CD8-positive, alpha-beta memory T cell (primary cell): ENCODE results near the gene WAPL. TPM values are rescaled to one million over a fixed set of nuclear protein-coding genes. Genes with fewer than 3 reads are reported as not detected.
A peak's percentile ranks its signal among the peaks of the same experiment; 100 is the strongest.
"Not testable (repeated sequence)": the region's sequence is repeated elsewhere in the genome, so short reads cannot be mapped to it uniquely, and the experiment has no call there.

Experiments used
- CTCF ChIA-PET: fragments of 350-600 bp; sonication (Branson Sonifier 250); formaldehyde crosslinking; loops from one replicate; lab custom pipeline; 2021; ENCODE audit warnings: antibody characterized with exemption; lab: Charles Lee
- POLR2A ChIA-PET: fragments of 350-600 bp; sonication (Branson Sonifier 250); formaldehyde crosslinking; loops from one replicate; lab custom pipeline; 2021; ENCODE audit warnings: antibody characterized with exemption; lab: Charles Lee
- DNase-seq, 5 donors: peaks; one replicate each; pipeline versions ENCODE4 v3.0.0 to v3.0.0-alpha.2; 2020 to 2022; ENCODE audit warnings: mixed read lengths in 1 of 5
- H3K27ac ChIP-seq: one replicate; pipeline ENCODE4 v1.7.0; 2013; ENCODE audit warnings: low read depth, mild to moderate bottlenecking, low read length, moderate library complexity
- H3K27me3 ChIP-seq: 2 replicates; pipeline ENCODE4 v1.7.0; 2013; ENCODE audit warnings: low read length, mild to moderate bottlenecking; ENCODE audit not compliant: insufficient read depth, poor library complexity, severe bottlenecking
- H3K36me3 ChIP-seq: 2 replicates; pipeline ENCODE4 v1.7.0; 2013; ENCODE audit warnings: mild to moderate bottlenecking, low read length, moderate library complexity; ENCODE audit not compliant: insufficient read depth
- H3K4me1 ChIP-seq: 2 replicates; pipeline ENCODE4 v1.7.0; 2013; ENCODE audit warnings: mild to moderate bottlenecking, low read length, moderate library complexity; ENCODE audit not compliant: insufficient read depth
- H3K4me3 ChIP-seq: 2 replicates; pipeline ENCODE4 v1.7.0; 2013; ENCODE audit warnings: mild to moderate bottlenecking, low read length
- H3K9me3 ChIP-seq: 2 replicates; pipeline ENCODE4 v1.7.0; 2013; ENCODE audit warnings: mild to moderate bottlenecking, low read length
- H3K27ac Mint-ChIP-seq, 8 donors: one replicate each; pipeline ENCODE4 v1.8.0; 2020 to 2021; ENCODE audit warnings: mixed read lengths in 8 of 8, mild to moderate bottlenecking in 6 of 8, inconsistent platforms in 3 of 8, moderate library complexity in 3 of 8
- H3K27me3 Mint-ChIP-seq, 2 donors: one replicate each; pipeline ENCODE4 v1.8.0; 2020 to 2021; ENCODE audit warnings: mixed read lengths in 2 of 2, mild to moderate bottlenecking in 1 of 2, moderate library complexity in 1 of 2
- H3K36me3 Mint-ChIP-seq, 3 donors: one replicate each; pipeline ENCODE4 v1.8.0; 2020 to 2021; ENCODE audit warnings: mixed read lengths in 3 of 3, inconsistent platforms in 1 of 3, mild to moderate bottlenecking in 1 of 3
- H3K4me1 Mint-ChIP-seq, 3 donors: one replicate each; pipeline ENCODE4 v1.8.0; 2020 to 2021; ENCODE audit warnings: mixed read lengths in 3 of 3, inconsistent platforms in 1 of 3, mild to moderate bottlenecking in 1 of 3
- H3K4me3 Mint-ChIP-seq, 7 donors: one replicate each; pipeline ENCODE4 v1.8.0; 2020 to 2021; ENCODE audit warnings: mixed read lengths in 7 of 7, mild to moderate bottlenecking in 6 of 7, moderate library complexity in 4 of 7, inconsistent platforms in 2 of 7
- H3K9me3 Mint-ChIP-seq, 5 donors: one replicate each; pipeline ENCODE4 v1.8.0; 2020 to 2022; ENCODE audit warnings: mixed read lengths in 5 of 5, mild to moderate bottlenecking in 3 of 5, moderate library complexity in 2 of 5, inconsistent platforms in 1 of 5
- polyA plus RNA-seq: library from polyadenylated mRNA; unstranded; fragments of 300-500 nt; fragmentation: Illumina TruSeq; gene quantifications from one replicate; pipeline ENCODE4 v1.2.3, GENCODE V29; 2021
- total RNA-seq, 2 experiments: library from RNA; stranded (reverse); gene quantifications; one replicate each; pipeline ENCODE4 v1.2.3, GENCODE V29; 2021

Gene WAPL
- 10 to 100 TPM; 49.7 to 54.2 TPM for total RNA-seq
- 41.9 TPM for polyA plus RNA-seq

GRCh38 chr10:86521678-86522509, at the start of gene WAPL:
TSS of gene WAPL (minus strand) at chr10:86521792. CDS start at chr10:86518069, 3,723 bp downstream.
- H3K9me3 Mint-ChIP-seq: no peaks in the 10 kb centered on the region
- peak within 1 kb of the TSS; percentile 85 for H3K4me3 ChIP-seq
- peaks cover 54 to 74% (median 73%) of the 10 kb centered on the region in 3 donors for H3K4me1 Mint-ChIP-seq

GRCh38 chr10:86569335-86569734, 47.7 kb upstream of the WAPL start:
- H3K27me3 ChIP-seq: no peaks in the 10 kb centered on the region
- peaks cover 0 to 3% (median 0%) of the 10 kb centered on the region in 5 donors for H3K9me3 Mint-ChIP-seq
- H3K9me3 ChIP-seq: no peaks in the 10 kb centered on the region
- no peak overlapping the region for H3K4me3 ChIP-seq
- POLR2A ChIA-PET: no interaction called here
- no peaks in the 10 kb centered on the region for H3K4me1 Mint-ChIP-seq
- CTCF ChIA-PET: interaction anchor here (1.5 kb wide), 1 partner anchor 169 kb away, joined by 4 read pairs; no protein-coding TSS in a partner anchor
- peaks cover 0 to 9% (median 2%) of the 10 kb centered on the region in 3 donors for H3K36me3 Mint-ChIP-seq
- H3K27ac Mint-ChIP-seq: no peak overlapping the region
- H3K36me3 ChIP-seq: no peaks in the 10 kb centered on the region
- no peak overlapping the region for H3K4me3 Mint-ChIP-seq
- H3K27me3 Mint-ChIP-seq: peaks cover 0 to 7% of the 10 kb centered on the region in 2 donors
- no peak overlapping the region for H3K27ac ChIP-seq
- DNase-seq: no peak
- no peaks in the 10 kb centered on the region for H3K4me1 ChIP-seq

More at GRCh38 chr10:86521678-86522509, at the start of gene WAPL:
- H3K27ac Mint-ChIP-seq: peak within 1 kb of the TSS; percentile 89 to 98 (median 96)
- Histone ChIP-seq H3K27ac (peak within 1 kb of the TSS; percentile 89), H3K4me1 (peaks cover 48% of the 10 kb centered on the region), H3K9me3 (no peaks in the 10 kb centered on the region), H3K27me3 (no peaks in the 10 kb centered on the region), H3K36me3 (peaks cover 3% of the 10 kb centered on the region)
- DNase-seq: peak; percentile 91 to 95 (median 94)
- H3K27me3 Mint-ChIP-seq: no peaks in the 10 kb centered on the region
- CTCF ChIA-PET: interaction anchor here (0.6 to 2.5 kb wide), 5 partner anchors 10 to 122 kb away, joined by 3 to 10 read pairs (median 3); no protein-coding TSS in a partner anchor
- peaks cover 0 to 26% (median 4%) of the 10 kb centered on the region in 3 donors for H3K36me3 Mint-ChIP-seq
- peak within 1 kb of the TSS; percentile 93 to 97 (median 95) for H3K4me3 Mint-ChIP-seq
- POLR2A ChIA-PET: interaction anchor here (0.6 to 1.6 kb wide), 6 partner anchors 13 to 122 kb away, joined by 3 to 5 read pairs (median 4); no protein-coding TSS in a partner anchor

GRCh38 chr10:86566518-86566917, 44.9 kb upstream of the WAPL start:
- H3K9me3 Mint-ChIP-seq, H3K4me1 ChIP-seq, H3K9me3 ChIP-seq, DNase-seq, H3K4me3 ChIP-seq, H3K36me3 ChIP-seq, H3K4me1 Mint-ChIP-seq, CTCF ChIA-PET, H3K27me3 Mint-ChIP-seq, H3K27ac ChIP-seq, H3K36me3 Mint-ChIP-seq, H3K27me3 ChIP-seq, POLR2A ChIA-PET, H3K4me3 Mint-ChIP-seq: not testable (repeated sequence)
- H3K27ac Mint-ChIP-seq: peak overlapping the region in 1 of 8 donors; percentile 36

- DNase-seq, H3K27me3 ChIP-seq, H3K36me3 Mint-ChIP-seq, POLR2A ChIA-PET, H3K4me1 Mint-ChIP-seq, H3K4me3 ChIP-seq, H3K27ac Mint-ChIP-seq, H3K4me3 Mint-ChIP-seq, H3K27me3 Mint-ChIP-seq, H3K27ac ChIP-seq, H3K36me3 ChIP-seq, H3K4me1 ChIP-seq, H3K9me3 Mint-ChIP-seq, H3K9me3 ChIP-seq: not testable (repeated sequence)
- CTCF ChIA-PET: interaction anchor here (1.3 kb wide), 1 partner anchor 163 kb away, joined by 3 read pairs; no protein-coding TSS in a partner anchor
Measured at GRCh38 chr10:86563338-86563737, 41.7 kb upstream of the WAPL start.

GRCh38 chr10:86558695-86559094, 37.1 kb upstream of the WAPL start:
- CTCF ChIA-PET, H3K36me3 Mint-ChIP-seq: not testable (repeated sequence)

GRCh38 chr10:86556933-86557649, 35.5 kb upstream of the WAPL start:
- no peaks in the 10 kb centered on the region for H3K36me3 Mint-ChIP-seq
- no peak overlapping the region for H3K27ac ChIP-seq
- DNase-seq: no peak
- H3K4me1 ChIP-seq: no peaks in the 10 kb centered on the region
- no peak overlapping the region for H3K4me3 Mint-ChIP-seq
- ChIA-PET CTCF (no interaction called here), POLR2A (no interaction called here)
- H3K9me3 Mint-ChIP-seq: no peaks in the 10 kb centered on the region
- no peak overlapping the region for H3K4me3 ChIP-seq
- no peaks in the 10 kb centered on the region for H3K9me3 ChIP-seq
- no peak overlapping the region for H3K27ac Mint-ChIP-seq
- H3K27me3 ChIP-seq: no peaks in the 10 kb centered on the region
- no peaks in the 10 kb centered on the region for H3K36me3 ChIP-seq
- no peaks in the 10 kb centered on the region for H3K4me1 Mint-ChIP-seq
- H3K27me3 Mint-ChIP-seq: peaks cover 0 to 6% of the 10 kb centered on the region in 2 donors

More at GRCh38 chr10:86558695-86559094, 37.1 kb upstream of the WAPL start:
- H3K9me3 ChIP-seq, POLR2A ChIA-PET, H3K36me3 ChIP-seq, H3K4me1 ChIP-seq, H3K9me3 Mint-ChIP-seq, H3K27ac Mint-ChIP-seq, H3K4me3 ChIP-seq, H3K4me1 Mint-ChIP-seq, H3K27ac ChIP-seq, H3K4me3 Mint-ChIP-seq, H3K27me3 Mint-ChIP-seq, DNase-seq, H3K27me3 ChIP-seq: not testable (repeated sequence)

GRCh38 chr10:86556532-86556931, 34.9 kb upstream of the WAPL start:
- H3K9me3 Mint-ChIP-seq: no peaks in the 10 kb centered on the region
- H3K4me1 ChIP-seq: no peaks in the 10 kb centered on the region
- ChIA-PET POLR2A (no interaction called here), CTCF (no interaction called here)
- H3K27ac ChIP-seq: no peak overlapping the region
- no peaks in the 10 kb centered on the region for H3K36me3 ChIP-seq
- no peak overlapping the region for H3K4me3 ChIP-seq
- H3K27me3 Mint-ChIP-seq: peaks cover 0 to 6% of the 10 kb centered on the region in 2 donors
- H3K9me3 ChIP-seq: no peaks in the 10 kb centered on the region
- H3K27ac Mint-ChIP-seq: no peak overlapping the region
- no peak overlapping the region for H3K4me3 Mint-ChIP-seq
- DNase-seq: no peak
- H3K4me1 Mint-ChIP-seq: no peaks in the 10 kb centered on the region
- no peaks in the 10 kb centered on the region for H3K36me3 Mint-ChIP-seq
- H3K27me3 ChIP-seq: no peaks in the 10 kb centered on the region

GRCh38 chr10:86553639-86554038, 32.0 kb upstream of the WAPL start:
- Mint-ChIP-seq H3K27ac (no peak overlapping the region), H3K4me3 (no peak overlapping the region), H3K4me1 (no peaks in the 10 kb centered on the region), H3K9me3 (no peaks in the 10 kb centered on the region), H3K36me3 (no peaks in the 10 kb centered on the region), H3K27me3 (peaks cover 3 to 6% of the 10 kb centered on the region in 2 donors)
- no peaks in the 10 kb centered on the region for H3K27me3 ChIP-seq
- no peak overlapping the region for H3K4me3 ChIP-seq
- H3K27ac ChIP-seq: no peak overlapping the region
- no peak for DNase-seq
- H3K36me3 ChIP-seq: no peaks in the 10 kb centered on the region
- H3K9me3 ChIP-seq: no peaks in the 10 kb centered on the region
- CTCF ChIA-PET: no interaction called here
- POLR2A ChIA-PET: no interaction called here
- H3K4me1 ChIP-seq: no peaks in the 10 kb centered on the region
